ENCODE measurements around the gene LRRK1.

The LRRK1 gene

GRCh38 chr15:100931143-100931890 is 12.2 kb downstream of the LRRK1 start:
- no peak overlapping the region for H3K4me3 ChIP-seq (ENCODE audit: low read depth, low read length)

GRCh38 chr15:100932676-100933348 is 13.7 kb downstream of the LRRK1 start:
- no peak overlapping the region for H3K4me3 ChIP-seq (ENCODE audit: low read depth, low read length)

GRCh38 chr15:100934166-100934565 is 15.0 kb downstream of the LRRK1 start:
- no peak overlapping the region for H3K4me3 ChIP-seq (ENCODE audit: low read depth, low read length)

DNA sequence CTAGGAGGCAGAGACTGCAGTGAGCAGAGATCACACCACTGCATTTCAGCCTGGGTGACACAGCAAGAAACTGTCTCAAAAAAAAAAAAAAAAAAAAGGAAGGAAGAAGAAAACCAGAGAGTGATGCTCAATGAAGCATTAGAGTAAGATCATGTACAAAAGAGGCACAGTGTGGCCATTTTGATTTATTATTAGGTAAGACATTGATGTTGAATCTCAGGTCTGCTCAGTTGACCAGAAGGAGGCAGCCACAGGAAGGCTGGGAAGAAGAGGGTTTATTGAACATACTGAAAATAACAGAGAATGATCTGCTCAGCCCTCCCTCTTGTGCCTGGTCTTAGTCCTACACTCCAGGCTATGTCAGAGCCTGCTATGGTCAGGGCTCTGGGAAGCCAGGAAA is 15.6 kb downstream of the LRRK1 start:
- no peak overlapping the region for H3K4me3 ChIP-seq (ENCODE audit: low read depth, low read length)

GRCh38 chr15:100937171-100937570 is 18.0 kb downstream of the LRRK1 start:
- H3K4me3 ChIP-seq (ENCODE audit: low read depth, low read length) = no peak overlapping the region

DNA sequence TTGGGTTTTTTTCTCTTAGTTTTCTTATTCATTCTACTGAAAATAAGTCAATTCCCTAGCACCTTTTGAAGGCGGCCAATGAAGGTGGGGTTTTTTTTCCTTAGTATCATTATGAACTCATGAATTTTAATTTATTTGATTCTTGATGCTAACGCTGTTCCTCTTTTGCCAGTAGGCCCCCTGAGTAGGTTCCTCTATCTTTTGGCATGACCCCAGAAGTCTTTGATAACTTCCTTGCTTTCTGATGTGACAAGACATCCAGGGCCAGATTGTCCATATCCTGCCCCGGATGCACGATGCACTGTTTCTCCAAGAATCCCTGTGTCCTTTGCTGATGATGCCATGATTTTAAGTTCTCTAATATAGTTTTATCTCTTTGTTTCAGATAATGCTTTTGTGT is 20.6 kb downstream of the LRRK1 start:
- H3K4me3 ChIP-seq (ENCODE audit: low read depth, low read length) = no peak overlapping the region

GRCh38 chr15:100940767-100941379 is 21.7 kb downstream of the LRRK1 start:
- no peak overlapping the region for H3K4me3 ChIP-seq (ENCODE audit: low read depth, low read length)

- no peak overlapping the region for H3K4me3 ChIP-seq (ENCODE audit: low read depth, low read length)
Observed at GRCh38 chr15:100941536-100941935, 22.4 kb downstream of the LRRK1 start.

DNA sequence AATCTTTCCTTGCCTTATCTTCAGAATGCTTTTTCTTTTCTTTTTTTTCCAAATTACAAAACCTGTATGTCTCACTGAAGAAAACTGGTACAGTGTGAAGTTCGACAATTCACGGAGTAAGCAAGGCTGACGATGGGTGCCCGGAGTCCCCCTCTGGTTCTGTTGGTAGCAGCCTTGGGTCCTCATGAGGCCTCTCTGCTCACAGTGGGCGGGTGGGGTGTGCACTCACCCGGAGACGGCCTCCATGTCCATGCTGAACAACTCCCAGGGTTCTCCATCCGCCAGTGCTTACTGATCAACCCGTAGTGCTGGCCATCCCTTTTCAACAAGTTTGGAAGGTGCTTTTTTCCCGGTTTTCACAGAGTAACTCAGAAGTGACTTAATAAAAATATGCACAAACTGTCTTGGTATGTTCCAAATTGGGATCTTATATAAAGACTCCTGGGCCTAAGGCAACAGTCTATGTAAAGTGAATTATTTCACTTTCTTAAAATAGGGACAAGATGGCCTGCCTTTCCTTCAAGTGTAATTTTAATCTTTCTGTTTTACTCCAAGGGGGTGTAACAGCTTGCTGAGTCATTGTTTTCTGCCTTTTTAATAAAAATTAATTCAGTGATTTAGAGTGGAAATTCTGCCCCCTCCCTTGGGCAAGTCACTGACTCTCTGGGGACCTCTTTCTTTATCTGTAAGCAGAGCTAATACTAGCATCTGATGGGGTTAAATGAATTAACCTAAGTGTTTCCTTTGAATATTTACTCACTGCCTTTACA is 23.7 kb downstream of the LRRK1 start:
- H3K4me3 ChIP-seq (ENCODE audit: low read depth, low read length) = no peak overlapping the region

DNA sequence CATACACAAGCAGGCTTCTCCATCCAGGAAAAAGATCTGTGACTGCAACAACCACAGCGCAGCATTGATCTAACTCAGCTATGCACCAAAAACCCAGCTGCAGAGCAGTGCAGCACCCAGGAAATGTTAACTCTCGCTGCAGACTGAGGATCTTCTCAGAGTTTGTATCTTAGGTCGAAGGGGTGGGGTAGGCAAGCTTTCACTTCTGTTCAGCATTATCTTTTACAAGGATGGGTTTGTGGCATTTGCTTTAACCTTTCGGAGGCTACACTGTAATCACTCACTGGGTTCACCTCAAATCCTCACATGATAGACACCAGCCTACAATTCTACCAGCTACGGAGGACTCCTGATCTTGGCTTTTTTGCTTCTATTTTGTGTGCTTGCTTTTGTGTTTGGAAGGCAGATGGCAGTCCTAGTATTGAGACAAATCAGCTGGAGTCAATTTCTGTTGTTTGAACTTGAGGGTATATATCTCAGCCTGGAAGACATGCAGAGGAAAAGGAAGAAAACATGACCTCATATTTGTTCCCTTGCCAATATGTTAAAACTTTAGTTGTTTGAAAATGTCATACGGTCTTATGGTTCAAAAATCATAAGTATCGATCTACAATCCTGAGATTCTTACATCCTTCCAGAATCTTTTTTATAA is 25.2 kb downstream of the LRRK1 start:
- H3K4me3 ChIP-seq (ENCODE audit: low read depth, low read length) = no peak overlapping the region

DNA sequence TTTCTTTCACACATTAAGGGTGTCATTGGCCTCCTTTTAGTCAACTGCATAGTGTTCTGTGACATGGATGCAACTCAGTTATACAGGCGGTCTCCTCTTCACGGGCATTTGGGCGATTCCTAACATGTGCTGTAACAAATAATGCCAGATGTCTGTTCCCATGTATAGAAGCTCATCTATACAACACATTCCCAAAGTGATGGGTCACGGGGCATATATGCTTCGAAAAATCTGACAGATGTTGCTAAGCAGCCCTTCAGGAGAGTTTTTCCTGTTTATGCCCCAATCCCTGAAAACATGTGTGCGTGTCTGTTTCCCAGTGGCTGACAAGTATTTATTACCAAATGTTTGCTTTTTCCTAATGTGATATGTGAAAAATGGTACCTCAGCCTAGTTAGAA is 25.8 kb downstream of the LRRK1 start:
- H3K4me3 ChIP-seq (ENCODE audit: low read depth, low read length) = no peak overlapping the region

- no peak overlapping the region for H3K4me3 ChIP-seq (ENCODE audit: low read depth, low read length)
Observed at GRCh38 chr15:100947760-100948429, 28.7 kb downstream of the LRRK1 start.

DNA sequence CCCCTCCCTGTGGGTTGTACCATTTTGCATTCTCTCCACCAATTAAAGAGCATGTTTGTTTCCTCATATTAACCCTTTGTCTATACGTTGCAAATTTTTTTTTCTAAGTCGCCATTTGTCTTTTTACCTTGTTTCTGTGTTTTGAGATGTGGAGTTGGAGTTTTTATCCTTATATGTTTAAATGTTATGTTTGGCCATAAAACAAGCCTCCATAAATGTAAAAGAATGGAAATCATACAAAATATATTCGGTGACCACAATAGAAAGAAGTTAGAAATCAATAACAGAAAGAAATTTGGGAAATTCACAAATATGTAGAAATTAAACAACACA is 29.2 kb downstream of the LRRK1 start:
- H3K4me3 ChIP-seq (ENCODE audit: low read depth, low read length) = no peak overlapping the region

DNA sequence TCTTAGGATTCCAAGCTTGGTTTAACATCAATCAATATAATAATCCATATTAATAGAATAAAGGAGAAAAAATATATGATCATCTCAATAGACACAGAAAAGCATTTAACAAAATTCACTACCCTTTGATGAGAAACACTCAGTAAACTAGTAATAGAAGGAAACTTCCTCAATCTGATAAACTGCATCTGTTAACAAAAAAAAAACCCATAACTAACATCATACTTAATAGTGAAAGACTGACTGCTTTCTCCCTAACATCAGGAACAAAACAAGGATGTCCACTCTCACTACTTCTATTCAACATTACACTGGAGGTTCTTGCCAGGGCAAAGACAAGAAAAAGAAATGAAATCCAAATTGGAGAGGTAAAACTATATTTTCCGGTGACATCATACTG is 30.5 kb downstream of the LRRK1 start:
- no peak overlapping the region for H3K4me3 ChIP-seq (ENCODE audit: low read depth, low read length)

DNA sequence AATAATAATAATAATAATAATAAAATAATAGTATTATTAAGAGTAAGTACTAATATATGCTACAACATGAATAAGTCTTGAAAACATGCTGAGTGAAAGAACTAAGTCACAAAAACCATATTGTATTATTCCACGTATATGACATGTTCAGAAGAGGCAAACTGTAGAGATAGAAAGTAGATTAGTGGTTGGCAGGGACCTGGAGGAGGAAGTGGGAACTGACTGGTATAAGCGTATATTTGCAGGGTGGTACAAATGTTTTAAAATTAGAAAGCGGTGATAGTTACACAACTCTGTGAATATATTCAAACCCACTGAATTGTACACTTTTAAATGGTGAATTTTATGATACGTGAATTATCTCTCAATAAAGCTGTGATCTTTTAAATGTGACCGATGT is 32.8 kb downstream of the LRRK1 start:
- H3K4me3 ChIP-seq (ENCODE audit: low read depth, low read length) = no peak overlapping the region

DNA sequence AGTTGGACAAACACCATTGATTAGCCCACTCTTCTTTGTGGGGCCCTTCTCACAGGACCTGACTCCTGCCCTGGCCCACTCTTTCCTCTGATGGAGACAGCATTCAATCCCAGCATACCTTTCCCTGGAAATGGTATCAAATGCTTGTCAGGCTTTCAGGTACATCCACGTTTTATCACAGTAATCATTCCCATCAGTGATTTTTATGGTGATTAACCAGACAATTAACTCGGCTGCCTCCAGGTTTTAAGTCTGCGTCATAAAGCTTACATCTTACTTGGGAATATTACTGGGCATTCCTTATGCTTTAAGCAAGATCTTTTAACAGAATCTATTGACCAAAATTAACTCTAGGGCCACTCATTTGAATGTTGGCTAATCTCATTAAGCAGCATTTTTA is 33.4 kb downstream of the LRRK1 start:
- no peak overlapping the region for H3K4me3 ChIP-seq (ENCODE audit: low read depth, low read length)

- H3K4me3 ChIP-seq (ENCODE audit: low read depth, low read length) = no peak overlapping the region
Observed at GRCh38 chr15:100958326-100959065, 39.3 kb downstream of the LRRK1 start.

DNA sequence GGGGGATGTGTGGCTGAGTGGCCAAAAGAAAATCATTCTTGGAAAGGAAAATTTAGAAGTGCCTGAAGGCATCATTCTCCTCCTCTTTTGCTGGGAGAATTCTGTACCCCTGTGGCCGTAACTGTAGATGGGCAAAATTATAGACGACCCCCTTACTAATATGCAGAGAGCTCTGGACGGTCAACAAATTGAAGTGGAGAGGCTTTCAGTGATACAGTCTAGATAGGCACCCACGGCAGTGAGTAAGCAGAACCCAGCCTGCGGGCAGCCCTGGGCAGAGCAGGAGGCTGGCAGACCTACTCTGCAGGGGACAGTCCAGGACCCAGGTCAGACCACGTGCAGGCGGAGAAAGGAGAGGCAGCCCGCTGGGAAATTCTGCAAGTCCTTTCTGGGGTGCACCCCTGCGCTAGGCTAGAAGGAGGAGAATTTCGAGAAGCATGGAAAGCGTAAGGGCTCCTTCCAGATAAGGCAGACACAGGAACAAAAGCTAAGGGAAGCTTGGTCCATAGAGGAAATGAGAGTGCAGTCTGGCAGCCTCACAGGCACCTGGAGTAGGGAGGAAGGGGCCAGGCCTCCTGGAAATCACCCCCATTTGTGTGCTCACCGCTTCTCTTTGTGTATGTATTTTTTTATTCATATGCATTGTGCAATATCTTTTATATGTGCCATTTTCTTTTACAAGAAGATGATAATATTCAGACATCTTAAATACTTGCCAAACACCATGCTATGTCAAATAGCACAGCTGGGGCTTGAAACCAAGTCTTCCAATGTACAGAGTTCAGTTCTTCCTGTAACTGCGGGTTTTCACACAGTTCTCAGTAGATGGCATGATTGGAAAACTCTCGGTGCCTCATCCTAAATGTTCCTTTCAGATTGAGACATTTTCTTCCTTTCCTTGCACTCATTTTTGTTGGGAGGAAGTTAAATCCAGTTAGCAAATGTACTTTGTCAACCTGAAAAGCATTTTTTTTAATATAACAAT is 40.2 kb downstream of the LRRK1 start:
- no peak overlapping the region for H3K4me3 ChIP-seq (ENCODE audit: low read depth, low read length)

DNA sequence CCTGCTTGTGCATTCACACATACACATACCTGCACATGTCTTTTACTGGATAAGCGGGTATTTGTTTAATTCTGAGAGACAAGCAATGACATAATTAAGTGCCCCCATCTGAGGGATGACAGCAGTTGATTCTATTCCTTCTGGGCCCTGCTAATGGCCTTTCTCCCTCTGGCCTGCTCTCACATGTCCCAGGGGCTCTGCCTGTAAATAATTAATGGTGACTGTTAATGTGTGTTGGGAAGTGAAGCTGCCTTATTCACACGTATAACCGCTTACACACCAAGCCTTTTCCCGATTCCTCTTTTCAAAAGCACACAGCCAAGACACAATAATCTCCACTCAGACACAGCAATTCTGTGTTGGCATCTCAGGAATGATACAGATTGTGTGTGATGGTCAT is 47.8 kb downstream of the LRRK1 start:
- no peak overlapping the region for H3K4me3 ChIP-seq (ENCODE audit: low read depth, low read length)
